WI38 (cell line): ENCODE data around the gene CROCC2.

Source experiments
- H3K4me3 ChIP-seq: 2 replicates; pipeline ENCODE4 v1.5.1; 2011; ENCODE audit warnings: low read depth, mild to moderate bottlenecking, control low read depth, low read length
- CTCF ChIP-seq: IDR thresholded peaks from 2 replicates; pipeline ENCODE4 v1.5.1; 2012; ENCODE audit warnings: low read depth, mild to moderate bottlenecking, control low read depth, low read length

CROCC2 gene

GRCh38 chr2:240933966-240934700 is 28.0 kb downstream of the CROCC2 start:
- no peak for TF ChIP-seq CTCF
- no peak overlapping the region for H3K4me3 ChIP-seq

GRCh38 chr2:240934701-240935102 is 28.6 kb downstream of the CROCC2 start:
- no peak for TF ChIP-seq CTCF
- H3K4me3 ChIP-seq: no peak overlapping the region

DNA sequence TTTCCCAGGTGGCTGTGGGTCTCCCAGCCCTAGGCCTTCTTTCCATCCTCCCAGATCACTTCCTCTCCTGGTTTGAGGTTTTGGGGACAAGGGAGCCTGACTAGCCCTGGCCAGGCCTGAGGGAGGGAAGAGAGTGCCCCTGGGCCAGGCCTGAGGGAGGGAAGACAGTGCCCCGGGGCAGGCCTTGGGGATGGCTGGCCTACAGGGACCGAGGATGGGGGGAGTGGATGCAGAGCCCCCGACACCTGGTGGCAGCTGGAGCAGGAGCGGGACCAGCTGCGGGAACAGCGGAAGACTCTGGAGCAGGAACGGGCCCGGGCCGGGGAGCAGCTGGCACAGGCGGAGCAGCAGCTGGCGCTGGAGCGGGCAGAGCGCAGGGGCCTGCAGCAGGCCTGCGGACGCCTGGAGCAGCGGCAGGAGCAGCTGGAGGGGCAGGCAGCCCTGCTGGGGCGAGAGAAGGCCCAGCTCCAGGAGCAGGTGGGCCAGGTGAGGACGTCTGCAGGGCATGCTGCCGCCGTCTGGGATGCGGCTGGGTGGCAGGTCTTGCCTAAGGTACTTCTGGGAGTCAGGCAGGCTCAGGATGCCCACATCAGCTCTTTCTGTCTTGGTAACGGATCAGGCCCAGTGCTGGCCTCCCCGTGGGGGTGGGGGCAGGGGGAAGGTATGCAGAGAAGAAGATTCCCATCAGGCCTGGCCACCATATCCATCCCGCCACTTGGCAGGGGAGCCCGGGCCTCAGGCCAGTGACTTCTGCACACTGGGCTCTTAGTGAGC is 29.2 kb downstream of the CROCC2 start:
- no peak for TF ChIP-seq CTCF

GRCh38 chr2:240936106-240936505 is 30.0 kb downstream of the CROCC2 start:
- no peak overlapping the region for H3K4me3 ChIP-seq
- TF ChIP-seq CTCF: no peak

More for the DNA sequence above, 29.2 kb downstream of the CROCC2 start:
- H3K4me3 ChIP-seq: no peak overlapping the region

- no peak for TF ChIP-seq CTCF
These were observed 39.9 kb downstream of the CROCC2 start for GRCh38 chr2:240946046-240946445.

DNA sequence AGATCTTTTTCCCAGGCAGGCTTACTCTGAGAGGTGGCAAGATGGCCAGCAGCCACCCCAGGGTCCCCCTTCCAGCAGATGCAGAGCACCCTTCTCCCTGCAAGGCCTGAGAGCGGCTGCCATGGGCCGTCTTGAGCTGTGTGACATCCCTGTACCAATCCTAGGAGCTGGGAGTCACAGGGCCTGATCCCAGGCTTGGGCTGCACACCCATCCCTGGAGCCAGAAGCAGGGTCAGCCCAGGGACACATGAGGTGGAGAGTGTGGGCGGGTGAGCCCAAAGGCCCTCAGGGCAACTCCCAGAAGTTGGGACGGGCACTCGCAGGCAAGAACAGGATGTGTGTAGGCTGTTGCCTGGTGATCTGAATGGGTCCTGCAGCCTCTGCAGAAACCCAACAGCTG is 40.5 kb downstream of the CROCC2 start:
- H3K4me3 ChIP-seq: no peak overlapping the region
- TF ChIP-seq CTCF: no peak

More at GRCh38 chr2:240946046-240946445, 39.9 kb downstream of the CROCC2 start:
- no peak overlapping the region for H3K4me3 ChIP-seq

GRCh38 chr2:240947176-240947575 is 41.0 kb downstream of the CROCC2 start:
- no peak for TF ChIP-seq CTCF
- no peak overlapping the region for H3K4me3 ChIP-seq
